H1 (cell line): ENCODE data around the gene DNAJC11. TPM values are rescaled to one million over a fixed set of nuclear protein-coding genes. Genes with fewer than 3 reads are reported as not detected.

ENCODE experiments used
- ATF2 ChIP-seq: IDR thresholded peaks from 2 replicates; pipeline ENCODE4 v1.6.1; 2012; ENCODE audit warnings: low read length, inconsistent platforms
- BRCA1 ChIP-seq: IDR thresholded peaks from 2 replicates; pipeline ENCODE4 v1.6.1; 2012; ENCODE audit warnings: low read depth, low read length, improper control_type of control experiment
- CHD1 ChIP-seq: IDR thresholded peaks from 2 replicates; pipeline ENCODE4 v1.6.1; 2012; ENCODE audit warnings: low read depth, low read length, improper control_type of control experiment
- CHD7 ChIP-seq: fragments of 300-600 bp; sonication (generic); IDR thresholded peaks from 2 replicates; pipeline ENCODE4 v1.7.1; 2012; ENCODE audit warnings: low read length, moderate library complexity, mild to moderate bottlenecking, inconsistent platforms; ENCODE audit not compliant: insufficient replicate concordance
- EZH2 ChIP-seq: fragments of 200-600 bp; sonication (generic); IDR thresholded peaks from 2 replicates; pipeline ENCODE4 v1.7.1; 2012; ENCODE audit warnings: low read depth, mild to moderate bottlenecking, moderate library complexity, low read length, inconsistent platforms; ENCODE audit not compliant: severe bottlenecking
- GABPA ChIP-seq: IDR thresholded peaks from 2 replicates; pipeline ENCODE4 v1.6.1; 2011; ENCODE audit warnings: mild to moderate bottlenecking, low read length, moderate library complexity, borderline replicate concordance; ENCODE audit not compliant: insufficient read depth
- RNF2 ChIP-seq: fragments of 200-900, 300-1000 bp; sonication (generic); IDR thresholded peaks from 2 replicates; pipeline ENCODE4 v1.7.1; 2016; ENCODE audit warnings: borderline replicate concordance, low read depth, mild to moderate bottlenecking, antibody characterized with exemption, low read length; ENCODE audit not compliant: poor library complexity, severe bottlenecking; ENCODE audit errors: missing control alignments
- polyA plus RNA-seq, 7 experiments: library from polyadenylated mRNA; depleted of rRNA in 3 of 7; stranded (reverse) in 5 of 7; unstranded in 2 of 7; fragments of >200 nt in 5 of 7; fragments of 200-250 nt in 2 of 7; gene quantifications; 1 replicate in 5 of 7; 2 replicates in 1 of 7; 4 replicates in 1 of 7; pipeline versions ENCODE4 v1.2.1 to v1.2.3, GENCODE V29; 2011 to 2013; ENCODE audit warnings: missing spikeins in 2 of 7, mixed read lengths in 2 of 7
- total RNA-seq: library from RNA; stranded (reverse); fragmentation: NEBNext Ultra II Directional; extraction: Animal tissue kit (Norgen Biotek cat#: 25700); gene quantifications from 2 replicates; pipeline ENCODE4 v1.2.1, GENCODE V29; 2021

Gene DNAJC11
- total and polyA plus RNA-seq, 2 of the 8 experiments (the other 6 are each of a cell fraction or from before 2014, with no cell fraction given), result 43.9 to 90.9 TPM

- TF ChIP-seq CHD7 (no peak), GABPA (no peak), CHD1 (no peak), EZH2 (no peak), RNF2 (no peak), ATF2 (no peak), BRCA1 (no peak)
These were observed 37.5 kb upstream of the DNAJC11 start (continued) for GRCh38 chr1:6738987-6739676.
